ENCODE data around the gene WDR54.

- TF ChIP-seq EZH2 (IDR thresholded peaks at IDR 0.05; ENCODE audit: borderline replicate concordance, low read depth, low read length, severe bottlenecking), result no peak
- TF ChIP-seq, protein P1, sequence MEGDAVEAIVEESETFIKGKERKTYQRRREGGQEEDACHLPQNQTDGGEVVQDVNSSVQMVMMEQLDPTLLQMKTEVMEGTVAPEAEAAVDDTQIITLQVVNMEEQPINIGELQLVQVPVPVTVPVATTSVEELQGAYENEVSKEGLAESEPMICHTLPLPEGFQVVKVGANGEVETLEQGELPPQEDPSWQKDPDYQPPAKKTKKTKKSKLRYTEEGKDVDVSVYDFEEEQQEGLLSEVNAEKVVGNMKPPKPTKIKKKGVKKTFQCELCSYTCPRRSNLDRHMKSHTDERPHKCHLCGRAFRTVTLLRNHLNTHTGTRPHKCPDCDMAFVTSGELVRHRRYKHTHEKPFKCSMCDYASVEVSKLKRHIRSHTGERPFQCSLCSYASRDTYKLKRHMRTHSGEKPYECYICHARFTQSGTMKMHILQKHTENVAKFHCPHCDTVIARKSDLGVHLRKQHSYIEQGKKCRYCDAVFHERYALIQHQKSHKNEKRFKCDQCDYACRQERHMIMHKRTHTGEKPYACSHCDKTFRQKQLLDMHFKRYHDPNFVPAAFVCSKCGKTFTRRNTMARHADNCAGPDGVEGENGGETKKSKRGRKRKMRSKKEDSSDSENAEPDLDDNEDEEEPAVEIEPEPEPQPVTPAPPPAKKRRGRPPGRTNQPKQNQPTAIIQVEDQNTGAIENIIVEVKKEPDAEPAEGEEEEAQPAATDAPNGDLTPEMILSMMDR (IDR thresholded peaks at IDR 0.05; ENCODE audit: borderline replicate concordance, extremely low read depth, low read length, poor library complexity, severe bottlenecking), result no peak
Measured at GRCh38 chr2:74417197-74417596, 4.3 kb upstream of the WDR54 start.

Data from DND-41 (cell line).